HG03342 (cell line): ENCODE measurements around the gene BRD4.

Experiments
- ATAC-seq: cut with Tn5 transposase; IDR thresholded peaks from one replicate; pipeline ENCODE4 v1.9.1; 2021; ENCODE audit warnings: mild to moderate bottlenecking, moderate library complexity; ENCODE audit not compliant: unreplicated experiment

BRD4 gene

DNA sequence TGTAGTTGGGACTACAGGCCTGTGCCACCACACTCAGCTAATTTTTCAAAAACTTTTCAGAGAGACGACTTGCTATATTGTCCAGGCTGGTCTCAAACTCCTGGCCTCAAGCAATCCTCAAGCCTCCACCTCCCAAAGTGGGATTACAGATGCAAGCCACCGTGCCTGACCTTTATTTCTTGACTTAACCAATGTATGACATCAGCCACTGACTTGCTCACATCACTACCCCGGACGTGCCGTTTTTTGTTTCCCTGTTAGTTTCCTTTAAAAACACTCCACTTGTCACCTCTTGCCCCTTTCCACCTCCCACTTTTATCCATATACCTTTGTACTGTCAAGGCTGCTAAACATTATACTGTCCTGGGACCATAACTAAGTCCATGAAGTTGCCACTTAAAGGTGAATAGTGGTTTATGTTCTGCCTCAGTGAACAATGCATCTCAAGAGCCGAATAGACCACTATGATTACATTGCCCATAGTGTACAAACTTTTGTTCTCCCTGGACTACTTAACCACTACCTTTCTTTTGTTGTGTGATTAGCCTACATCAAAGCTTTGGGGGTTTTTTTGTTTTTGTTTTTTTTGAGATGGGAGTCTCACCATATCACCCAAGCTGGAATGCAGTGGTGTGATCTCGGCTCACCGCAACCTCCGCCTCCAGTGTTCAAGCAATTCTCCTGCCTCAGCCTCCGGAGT lies 97.8 kb downstream of the BRD4 start:
- ATAC-seq: no peak

DNA sequence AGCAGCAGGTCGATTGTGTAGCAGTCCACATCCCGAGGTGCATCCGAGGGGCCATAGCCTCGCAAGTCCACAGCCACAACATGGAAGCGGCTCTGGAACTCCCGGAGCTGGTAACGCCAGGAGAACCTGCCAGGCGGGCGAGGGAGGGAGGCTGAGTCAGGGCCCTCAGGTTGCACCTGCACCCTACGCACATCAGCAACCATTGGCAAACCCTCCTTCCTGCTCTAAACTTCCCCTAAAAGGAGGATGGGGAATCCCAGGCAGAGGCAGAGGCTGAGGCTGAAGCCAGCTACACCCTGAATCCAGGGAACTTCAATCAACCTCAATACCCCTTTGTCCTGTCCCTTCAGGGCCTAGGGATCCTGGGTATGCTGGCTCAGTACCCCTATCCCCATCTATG lies 101.1 kb downstream of the BRD4 start:
- ATAC-seq: no peak

DNA sequence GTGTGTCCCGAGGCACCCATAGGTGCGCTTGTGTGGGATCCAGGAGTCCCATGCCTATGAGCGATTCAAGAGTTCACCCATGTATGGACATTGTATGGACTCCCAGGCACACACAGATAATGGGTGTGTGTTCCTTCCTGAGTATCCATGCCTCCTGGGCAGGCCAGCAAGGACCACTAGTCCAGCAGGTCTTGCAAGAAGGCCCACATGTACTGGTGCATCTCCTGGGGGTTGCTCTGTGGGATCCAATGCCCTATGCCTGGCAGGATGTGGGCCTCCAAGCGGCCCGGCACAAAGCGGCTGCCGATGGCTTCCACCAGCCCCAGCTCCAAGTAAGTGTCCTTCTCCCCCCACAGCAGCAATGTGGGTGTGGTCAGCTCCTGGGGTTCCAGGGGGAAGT lies 105.1 kb downstream of the BRD4 start:
- no peak for ATAC-seq

DNA sequence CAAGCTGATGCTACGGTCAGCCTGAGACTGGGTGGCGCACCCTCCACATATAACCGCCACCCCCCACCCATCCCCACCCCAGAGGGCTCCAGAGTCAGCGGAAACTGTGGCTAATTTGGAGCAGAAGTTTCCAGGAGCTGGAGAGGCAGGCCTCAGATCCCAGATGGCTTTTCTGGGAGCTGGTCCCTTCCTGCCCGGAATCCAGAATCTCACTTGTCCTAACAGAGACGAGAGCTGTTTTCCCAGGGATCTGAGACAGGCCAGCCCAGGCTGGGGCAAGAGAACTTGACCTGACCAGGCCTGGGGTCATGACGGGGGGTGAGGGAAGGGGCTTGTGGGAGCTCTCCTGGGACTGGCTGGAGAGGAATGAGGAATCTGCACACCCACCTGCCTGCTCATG lies 106.6 kb downstream of the BRD4 start:
- no peak for ATAC-seq

DNA sequence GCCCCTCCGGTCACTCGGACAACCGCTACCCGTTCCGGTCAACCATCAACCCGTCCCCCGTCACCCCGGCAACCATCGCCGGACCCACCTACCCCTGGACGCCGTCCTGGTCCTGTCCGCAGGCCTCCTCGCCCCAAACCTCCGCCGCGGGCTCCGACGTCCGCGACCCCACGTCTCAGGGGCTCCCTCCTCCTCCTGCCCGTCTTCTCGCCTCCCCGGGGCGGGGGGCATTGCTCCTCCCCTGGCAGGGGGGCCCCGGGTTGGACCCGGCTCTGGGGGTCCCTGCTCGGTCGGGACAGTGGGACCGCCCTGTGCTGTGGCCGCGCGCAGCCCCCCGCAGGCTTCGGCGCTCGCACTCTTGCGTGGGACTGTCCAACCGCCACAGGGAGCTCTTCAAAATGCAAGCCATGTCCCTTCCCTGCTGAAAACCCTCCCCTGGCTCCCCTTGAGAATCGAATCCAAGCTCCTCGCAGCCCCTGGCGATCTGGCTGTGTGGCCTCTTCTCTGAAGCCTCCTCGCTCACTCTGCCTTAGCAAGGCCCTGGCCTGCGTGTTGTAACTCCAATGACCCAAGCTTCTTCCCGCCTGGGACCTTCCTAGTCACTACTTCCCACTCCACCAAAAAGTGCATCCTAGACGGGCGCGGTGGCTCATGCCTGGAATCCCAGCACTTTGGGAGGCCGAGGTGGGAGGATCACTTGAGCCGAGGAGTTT lies 108.5 kb downstream of the BRD4 start:
- ATAC-seq: no peak

DNA sequence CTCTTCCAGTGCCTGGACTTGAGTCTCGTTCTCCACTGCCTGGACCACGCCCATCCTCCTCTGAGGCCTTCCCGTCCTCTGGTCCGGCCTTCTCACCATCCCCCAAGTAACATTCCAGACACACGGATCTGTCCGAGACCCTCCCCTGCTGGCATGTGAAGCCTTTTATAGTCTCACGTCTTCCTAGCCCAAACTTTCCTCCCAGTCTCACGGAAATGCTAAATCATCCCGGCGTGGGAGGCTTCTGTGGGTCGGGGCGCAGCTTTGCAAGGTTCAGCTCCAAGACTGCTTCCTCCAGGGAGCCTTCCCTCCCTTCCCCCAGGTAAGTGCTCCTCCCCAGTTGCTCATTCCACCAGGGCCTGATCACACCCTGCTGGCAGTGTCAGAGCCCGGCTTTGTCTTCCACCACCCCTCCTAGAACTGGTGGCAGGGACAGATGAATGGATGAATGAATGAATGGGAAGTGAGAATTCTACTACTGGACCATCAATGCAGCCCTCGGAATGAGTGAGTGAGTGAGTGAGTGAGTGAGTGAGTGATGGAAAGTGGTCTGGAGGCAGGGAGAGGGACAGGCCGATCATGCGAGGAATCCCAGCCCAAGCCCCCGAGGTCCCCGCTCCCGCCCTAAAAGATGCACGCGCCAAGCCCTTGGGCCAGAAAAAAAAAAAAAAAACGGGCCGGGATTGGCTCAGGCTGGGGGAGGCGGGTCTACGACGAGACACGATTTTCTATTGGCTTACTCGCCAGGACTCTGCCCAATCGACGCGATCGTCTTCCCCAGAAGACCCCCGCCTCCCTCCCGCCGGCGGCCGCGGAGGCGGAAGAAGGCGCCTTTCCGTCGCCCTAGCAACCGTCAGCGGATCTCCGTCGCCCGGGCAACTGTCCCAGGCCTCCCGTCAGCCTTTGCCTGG lies 109.3 kb downstream of the BRD4 start:
- peak; percentile 92 for ATAC-seq

DNA sequence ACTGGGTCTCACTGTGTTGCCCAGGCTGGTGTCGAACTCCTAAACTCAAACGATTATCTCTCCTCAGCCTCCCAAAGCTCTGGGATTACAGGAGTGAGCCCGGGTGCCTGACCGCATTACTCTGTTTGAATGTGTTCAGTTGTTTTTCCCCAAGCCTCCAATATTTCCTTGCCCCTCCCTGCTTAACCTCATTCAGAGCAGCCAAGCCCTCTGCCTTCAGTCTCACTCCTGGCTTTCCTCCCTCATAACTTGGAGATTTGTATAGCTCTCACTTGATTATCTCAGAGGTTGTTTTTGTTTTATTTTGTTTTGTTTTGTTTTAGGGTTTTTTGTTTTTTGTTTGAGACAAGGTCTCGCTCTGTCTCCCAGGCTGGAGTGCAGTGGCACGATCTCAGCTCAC lies 111.5 kb downstream of the BRD4 start:
- ATAC-seq: no peak

DNA sequence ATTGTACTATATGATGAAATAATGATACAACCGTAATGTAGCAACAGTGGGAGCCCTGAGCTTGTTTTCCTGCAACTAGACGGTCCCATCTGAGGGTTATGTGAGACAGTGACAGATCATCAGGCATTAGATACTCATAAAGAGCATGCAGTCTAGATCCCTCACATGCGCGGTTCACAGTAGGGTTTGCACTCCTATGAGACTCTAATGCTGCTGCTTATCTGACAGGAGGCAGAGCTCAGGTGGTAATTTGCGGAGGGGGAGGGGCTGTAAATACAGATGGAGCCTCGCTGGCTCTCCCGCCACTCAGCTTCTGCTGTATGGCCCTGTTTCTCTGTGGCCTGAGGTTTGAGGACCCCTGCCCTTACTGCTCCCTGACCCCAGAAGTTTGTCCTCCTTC lies 113.8 kb downstream of the BRD4 start:
- ATAC-seq: no peak

DNA sequence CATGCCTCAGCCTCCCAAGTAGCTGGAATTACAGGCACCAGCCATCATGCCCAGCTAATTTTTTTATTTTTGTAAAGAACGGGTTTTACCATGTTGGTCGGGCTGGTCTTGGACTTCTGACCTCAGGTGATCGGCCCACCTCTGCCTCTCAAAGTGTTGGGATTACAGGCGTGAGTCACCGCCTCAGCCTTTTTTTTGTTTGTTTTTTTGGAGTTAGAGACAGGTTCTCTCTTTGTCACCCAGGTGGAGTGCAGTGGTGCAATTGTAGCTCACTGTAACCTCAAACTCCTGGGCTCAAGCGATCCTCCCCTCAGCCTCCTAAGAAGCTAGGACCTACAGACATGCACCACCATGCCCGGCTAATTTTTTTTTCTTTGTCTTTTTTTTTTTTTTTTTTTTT lies 116.0 kb downstream of the BRD4 start:
- ATAC-seq: no peak

DNA sequence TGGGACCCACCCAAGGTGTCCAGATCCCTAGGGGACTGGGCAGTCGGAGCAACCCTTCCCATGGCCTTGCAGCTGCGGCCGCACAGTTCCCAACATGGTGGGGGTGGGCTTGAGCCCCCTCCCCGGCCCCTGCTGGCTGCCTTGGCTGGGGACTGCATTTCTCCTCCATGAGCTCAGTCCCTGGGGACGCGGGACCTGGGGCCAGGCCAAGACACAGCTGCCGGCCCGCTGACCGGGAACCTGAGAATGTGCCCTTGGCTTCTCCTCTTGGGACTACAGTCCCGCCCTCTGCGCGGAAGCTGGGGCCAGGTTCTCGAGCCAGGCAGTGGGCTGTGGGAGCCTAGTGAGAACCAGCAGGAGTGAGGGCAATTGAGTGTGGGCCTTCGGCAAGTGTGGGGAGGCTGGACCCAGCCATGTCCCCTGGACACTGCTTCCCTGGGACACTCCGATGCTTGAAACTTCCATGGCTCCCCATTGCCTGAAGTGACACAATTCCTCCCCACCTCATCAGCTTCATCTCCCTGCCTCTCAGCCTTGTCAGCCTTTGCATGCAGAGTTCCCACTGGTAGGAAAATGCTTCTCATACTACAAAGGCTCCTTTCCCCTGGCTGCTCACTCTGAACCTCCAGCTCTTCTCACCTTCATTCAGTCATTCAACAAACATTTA lies 118.5 kb downstream of the BRD4 start:
- ATAC-seq: no peak

DNA sequence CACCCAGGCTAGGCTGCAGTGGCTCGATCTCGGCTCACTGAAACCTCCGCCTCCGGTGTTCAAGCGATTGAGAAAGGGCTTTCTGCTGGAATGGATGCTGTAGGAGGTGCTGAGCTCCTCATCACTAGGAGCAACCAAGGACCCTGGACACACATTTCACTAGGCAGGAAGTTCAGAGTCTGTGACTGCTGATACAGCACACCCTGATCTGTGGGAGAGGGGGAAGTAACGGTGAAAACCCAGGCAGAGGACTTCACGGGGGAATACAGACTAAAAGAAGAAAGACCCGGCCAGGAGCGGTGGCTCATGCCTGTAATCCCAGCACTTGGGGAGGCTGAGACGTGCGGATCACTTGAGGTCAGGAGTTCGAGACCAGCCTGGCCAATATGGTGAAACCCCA lies 119.6 kb downstream of the BRD4 start:
- no peak for ATAC-seq

DNA sequence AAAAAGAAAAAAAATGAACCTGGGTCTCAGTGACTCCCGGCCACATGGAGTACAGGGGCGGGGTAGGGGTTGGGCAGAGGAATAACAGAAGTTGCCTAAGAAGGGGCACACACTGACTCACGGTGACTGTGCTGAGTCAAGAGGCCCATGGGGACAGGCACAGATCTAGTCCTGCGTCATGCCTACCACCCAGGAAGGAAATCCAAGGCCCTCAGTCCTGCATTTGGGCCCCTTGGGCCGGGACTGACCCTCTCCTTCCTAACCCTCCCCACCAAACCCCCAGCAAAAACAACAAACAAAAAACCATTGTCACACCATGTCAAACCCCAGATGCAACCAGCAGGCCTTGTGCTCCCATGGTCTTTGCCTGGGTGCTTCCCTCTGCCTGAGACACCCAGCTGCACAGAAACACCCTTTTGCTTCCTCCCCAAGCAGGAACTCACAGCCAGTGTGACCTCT lies 122.0 kb downstream of the BRD4 start:
- ATAC-seq: no peak

DNA sequence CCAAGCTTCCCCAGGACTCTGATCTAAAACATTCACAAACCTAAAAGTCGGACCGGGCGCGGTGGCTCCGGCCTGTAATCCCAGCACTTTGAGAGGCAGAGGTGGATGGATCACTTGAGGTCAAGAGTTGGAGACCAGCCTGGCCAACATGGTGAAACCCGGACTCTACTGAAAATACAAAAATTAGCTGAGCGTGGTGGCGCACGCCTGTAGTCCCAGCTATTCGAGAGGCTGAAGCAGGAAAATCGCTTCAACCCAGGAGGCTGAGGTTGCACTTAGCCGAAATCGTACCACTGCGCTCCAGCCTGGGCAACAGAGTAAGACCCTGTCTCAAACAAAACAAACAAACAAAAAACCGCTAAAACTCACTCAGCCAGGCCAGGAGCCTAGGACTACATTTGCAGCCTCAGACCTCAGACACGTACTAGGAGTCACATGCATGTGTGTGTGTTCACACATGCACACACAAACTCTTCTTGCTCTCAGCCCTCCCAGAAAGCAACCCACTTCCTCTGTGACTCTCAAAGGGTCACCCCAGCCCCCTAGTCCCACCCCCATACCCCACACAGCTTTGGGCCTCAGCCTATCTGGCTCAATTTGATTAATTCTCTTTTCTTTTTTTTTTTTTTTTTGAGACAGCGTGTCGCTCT lies 130.8 kb downstream of the BRD4 start:
- ATAC-seq: no peak

DNA sequence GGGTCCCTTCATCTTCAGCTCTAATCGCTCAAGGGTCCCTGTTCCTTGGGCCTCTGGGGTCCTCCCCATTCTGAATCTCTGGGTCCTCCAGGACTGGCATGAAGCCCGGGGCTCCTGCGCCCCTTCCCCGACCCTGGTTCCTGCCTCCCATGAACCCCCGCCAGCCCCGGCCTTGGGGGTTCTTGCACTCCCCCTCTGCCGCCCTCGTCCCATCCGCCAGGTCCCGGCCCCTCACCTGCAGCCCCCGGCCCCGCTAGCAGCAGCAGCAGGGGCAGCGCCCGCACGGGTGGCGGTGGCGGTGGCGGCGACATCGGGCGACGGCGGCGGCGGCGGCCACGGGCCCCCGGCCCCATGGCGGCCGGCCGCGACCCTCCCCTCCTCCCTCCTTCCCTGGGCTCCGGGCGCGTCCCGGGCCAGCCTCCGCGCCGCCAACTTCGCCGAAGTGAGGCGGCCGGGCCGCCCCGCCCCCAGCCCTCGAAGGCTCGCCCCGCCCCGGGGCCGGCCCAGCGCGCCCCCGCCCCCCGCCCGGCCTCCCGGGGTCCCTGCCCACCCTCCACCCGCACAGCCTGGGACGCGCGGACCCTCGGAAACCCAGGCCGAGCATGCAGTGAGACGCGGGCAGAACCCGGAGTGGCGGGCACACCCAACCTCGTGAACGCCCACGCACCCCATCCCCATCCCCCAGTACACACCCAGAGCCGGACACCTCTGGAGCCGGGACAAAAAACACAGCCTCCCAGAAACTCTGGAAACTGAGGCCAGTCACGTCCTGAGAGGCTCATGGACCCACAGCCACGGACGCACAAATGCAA lies 131.6 kb downstream of the BRD4 start, which contains the start of gene NOTCH3:
Gene NOTCH3 (minus strand): TSS at position 443 of the 812 bp plus-strand sequence. CDS start 90 bp downstream, at position 353.
- ATAC-seq: no peak

DNA sequence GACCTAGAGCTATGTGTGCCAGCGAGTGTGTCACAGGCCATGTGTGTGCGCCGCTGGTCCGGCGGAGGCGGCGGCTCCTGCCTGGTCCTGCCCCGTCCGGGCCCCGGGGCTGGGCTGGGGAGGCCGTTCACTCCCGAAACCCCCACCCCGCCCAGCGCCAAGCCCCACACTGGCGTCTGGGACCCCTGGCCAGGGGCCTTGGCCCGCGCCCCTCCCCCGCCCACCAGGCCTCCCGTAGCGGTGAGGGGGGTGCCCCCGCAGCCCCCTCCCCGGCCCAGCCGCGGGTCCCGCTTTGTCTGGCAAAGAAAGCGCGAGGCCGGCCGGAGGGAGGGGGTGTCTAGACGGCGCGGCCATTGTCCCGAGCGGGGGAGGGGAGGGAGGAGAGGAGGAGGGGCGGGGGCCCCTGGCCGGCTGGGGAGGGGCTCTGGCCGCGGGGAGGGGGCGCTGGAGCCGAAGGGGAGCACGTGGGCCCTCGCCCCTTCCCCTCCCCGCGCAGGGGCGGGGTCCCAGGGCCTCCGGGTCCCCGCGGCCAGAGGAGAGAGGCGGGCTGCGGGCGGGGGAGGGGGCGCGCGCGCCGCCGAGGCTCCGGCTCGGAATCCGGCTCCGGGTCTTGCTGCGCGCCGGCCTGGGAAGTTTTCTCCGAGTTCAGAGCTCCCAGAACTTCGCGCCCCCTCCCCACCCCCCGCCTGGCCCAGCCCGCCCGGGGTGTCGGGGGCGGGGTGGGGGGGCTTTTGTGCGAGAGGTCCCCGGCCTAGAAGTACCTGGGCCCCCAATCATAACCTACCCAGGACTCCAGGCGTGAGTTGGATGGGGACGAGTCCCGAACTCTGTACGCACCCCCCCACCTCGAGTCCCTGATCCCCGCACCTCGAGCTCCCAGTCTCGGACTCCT lies 132.4 kb downstream of the BRD4 start:
- no peak for ATAC-seq

DNA sequence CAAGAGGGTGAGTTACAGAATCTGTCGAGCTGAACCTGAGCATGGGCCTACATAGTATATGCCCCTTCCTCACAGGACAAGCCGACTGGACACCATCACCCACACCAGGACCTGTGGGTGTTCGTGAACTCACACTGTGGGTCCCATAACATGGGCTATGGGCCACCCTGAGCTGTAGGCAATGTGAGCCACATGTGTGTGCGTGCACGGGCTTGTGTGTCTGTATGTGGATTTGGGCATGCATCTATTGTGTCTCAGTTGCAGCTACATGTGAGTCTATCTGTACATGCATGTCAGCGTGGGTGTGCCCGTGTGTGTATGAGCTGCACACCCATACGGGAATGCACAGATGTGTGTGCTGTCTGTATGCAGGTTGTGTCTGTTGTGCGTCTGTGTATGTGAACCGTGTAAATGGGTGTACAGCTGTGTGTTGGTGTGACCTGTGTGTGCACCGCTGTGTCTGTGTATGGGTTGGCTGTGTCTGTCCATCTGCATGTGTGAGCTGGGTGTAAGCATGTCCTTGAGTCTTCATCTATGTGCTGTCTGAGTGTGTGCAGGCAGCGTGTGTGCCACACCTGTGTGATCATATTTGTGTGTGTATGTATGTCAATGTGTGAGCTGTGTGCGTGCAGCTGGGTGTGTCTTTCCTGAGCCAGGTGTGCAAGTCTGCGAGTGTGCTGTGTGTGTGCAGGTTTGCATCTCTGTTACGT lies 133.2 kb downstream of the BRD4 start:
- ATAC-seq: no peak

DNA sequence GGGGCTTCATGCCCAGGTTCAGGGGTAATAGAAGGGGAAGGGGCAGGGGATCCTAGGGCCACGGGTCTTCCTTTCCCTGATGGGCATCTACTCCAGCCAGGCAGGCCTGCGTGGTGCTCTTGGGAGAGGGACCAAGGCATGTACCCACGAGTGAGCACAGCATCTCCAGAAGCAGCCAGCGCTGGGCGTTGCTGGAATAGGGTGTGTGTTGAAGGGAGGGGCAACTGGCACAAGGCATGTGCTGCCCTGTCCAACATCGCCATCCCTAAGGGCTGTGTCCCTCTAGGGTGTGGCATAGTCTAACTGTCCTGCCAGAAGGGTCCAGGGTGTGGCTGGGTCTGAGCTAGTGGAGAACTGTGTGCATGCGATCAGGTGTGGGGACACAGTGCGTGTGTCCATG lies 134.4 kb downstream of the BRD4 start:
- no peak for ATAC-seq
